HepG2 (cell line): ENCODE results near the gene BMX.

Experiments used
- BHLHE40 ChIP-seq: IDR thresholded peaks from 2 replicates; pipeline ENCODE4 v1.6.1; 2011; ENCODE audit warnings: low read length, improper control_type of control experiment
- CEBPG ChIP-seq: IDR thresholded peaks from 2 replicates; pipeline ENCODE4 v1.6.1; 2016
- ETV5 ChIP-seq: IDR thresholded peaks from 2 replicates; pipeline ENCODE4 v1.6.1; 2018; ENCODE audit warnings: missing biosample characterization, missing genetic modification reagents, inconsistent platforms, borderline replicate concordance
- EZH2 ChIP-seq: conservative IDR thresholded peaks from 2 replicates; pipeline ENCODE4 v1.6.1; 2012; ENCODE audit warnings: mild to moderate bottlenecking, low read depth, low read length, moderate library complexity
- HDAC2 ChIP-seq: sonication (generic); formaldehyde crosslinking; IDR thresholded peaks from 2 replicates; pipeline ENCODE4 v1.4.0; 2020; ENCODE audit warnings: missing genetic modification reagents
- MTF1 ChIP-seq: sonication (generic); formaldehyde crosslinking; IDR thresholded peaks from 2 replicates; pipeline ENCODE4 v1.5.0; 2020; ENCODE audit warnings: missing genetic modification reagents
- NR2C2 ChIP-seq: sonication (generic); formaldehyde crosslinking; IDR thresholded peaks from 2 replicates; pipeline ENCODE4 v1.4.0; 2020; ENCODE audit warnings: missing genetic modification reagents, mild to moderate bottlenecking, moderate library complexity, borderline replicate concordance
- REXO4 ChIP-seq: sonication (generic); formaldehyde crosslinking; IDR thresholded peaks from 2 replicates; pipeline ENCODE4 v1.8.0; 2022; ENCODE audit warnings: missing genetic modification reagents, mild to moderate bottlenecking, borderline replicate concordance
- TEAD2 ChIP-seq: sonication (generic); formaldehyde crosslinking; IDR thresholded peaks from 2 replicates; pipeline ENCODE4 v1.9.0; 2021; ENCODE audit warnings: missing genetic modification reagents
- ZBTB2 ChIP-seq: sonication (generic); formaldehyde crosslinking; IDR thresholded peaks from 2 replicates; pipeline ENCODE4 v1.8.0; 2022; ENCODE audit warnings: low read depth, missing genetic modification reagents
- ZIK1 ChIP-seq: sonication (generic); formaldehyde crosslinking; IDR thresholded peaks from 2 replicates; pipeline ENCODE4 v1.5.0; 2020; ENCODE audit warnings: mild to moderate bottlenecking, low read depth, missing genetic modification reagents, borderline replicate concordance
- ZNF292 ChIP-seq: sonication (generic); formaldehyde crosslinking; IDR thresholded peaks from 2 replicates; pipeline ENCODE4 v1.8.1; 2022; ENCODE audit warnings: mild to moderate bottlenecking, low read depth, missing genetic modification reagents, borderline replicate concordance
- ZNF569 ChIP-seq: sonication (generic); formaldehyde crosslinking; IDR thresholded peaks from 2 replicates; pipeline ENCODE4 v1.5.0; 2020; ENCODE audit warnings: mild to moderate bottlenecking, missing genetic modification reagents, moderate library complexity, borderline replicate concordance
- ZSCAN29 ChIP-seq: sonication (generic); formaldehyde crosslinking; conservative IDR thresholded peaks from 2 replicates; pipeline ENCODE4 v1.4.0; 2020; ENCODE audit warnings: mild to moderate bottlenecking, missing genetic modification reagents

GRCh38 chrX:15496824-15497223 lies 3.8 kb upstream of the BMX start:
- no peak for TF ChIP-seq ZNF569
- no peak for TF ChIP-seq REXO4 (CRISPR knock-in tag)
- TF ChIP-seq ETV5 (CRISPR knock-in tag), result no peak
- TF ChIP-seq ZNF292 (CRISPR knock-in tag), result no peak
- no peak for TF ChIP-seq CEBPG (CRISPR knock-in tag)
- no peak for TF ChIP-seq NR2C2 (CRISPR knock-in tag)
- no peak for TF ChIP-seq ZBTB2 (CRISPR knock-in tag)
- TF ChIP-seq MTF1 (CRISPR knock-in tag), result no peak
- no peak for TF ChIP-seq EZH2
- TF ChIP-seq HDAC2 (CRISPR knock-in tag), result no peak
- no peak for TF ChIP-seq TEAD2
- no peak for TF ChIP-seq ZIK1 (CRISPR knock-in tag)
- TF ChIP-seq ZSCAN29 (CRISPR knock-in tag), result no peak
- TF ChIP-seq BHLHE40, result no peak
